H1 (cell line): ENCODE results near the gene UCN. TPM values are rescaled to one million over a fixed set of nuclear protein-coding genes. Genes with fewer than 3 reads are reported as not detected.

ENCODE experiments used
- CEBPB ChIP-seq: IDR thresholded peaks from 2 replicates; pipeline ENCODE4 v1.6.1; 2012; ENCODE audit warnings: low read depth, low read length
- CHD7 ChIP-seq: fragments of 300-600 bp; sonication (generic); IDR thresholded peaks from 2 replicates; pipeline ENCODE4 v1.7.1; 2012; ENCODE audit warnings: low read length, moderate library complexity, mild to moderate bottlenecking, inconsistent platforms; ENCODE audit not compliant: insufficient replicate concordance
- GTF2F1 ChIP-seq: IDR thresholded peaks from 2 replicates; pipeline ENCODE4 v1.6.1; 2012; ENCODE audit warnings: low read depth, low read length, improper control_type of control experiment, borderline replicate concordance
- RFX5 ChIP-seq: IDR thresholded peaks from 2 replicates; pipeline ENCODE4 v1.6.1; 2011; ENCODE audit warnings: low read depth, low read length, improper control_type of control experiment, borderline replicate concordance
- RNF2 ChIP-seq: fragments of 200-900, 300-1000 bp; sonication (generic); IDR thresholded peaks from 2 replicates; pipeline ENCODE4 v1.7.1; 2016; ENCODE audit warnings: borderline replicate concordance, low read depth, mild to moderate bottlenecking, antibody characterized with exemption, low read length; ENCODE audit not compliant: poor library complexity, severe bottlenecking; ENCODE audit errors: missing control alignments
- SAP30 ChIP-seq: fragments of 300-600 bp; sonication (generic); IDR thresholded peaks from 2 replicates; pipeline ENCODE4 v1.7.1; 2012; ENCODE audit warnings: low read length, moderate library complexity, mild to moderate bottlenecking, inconsistent platforms; ENCODE audit not compliant: insufficient read depth, insufficient replicate concordance
- SP2 ChIP-seq: IDR thresholded peaks from 2 replicates; pipeline ENCODE4 v1.6.1; 2012; ENCODE audit warnings: mild to moderate bottlenecking, low read length, inconsistent platforms
- TAF1 ChIP-seq: IDR thresholded peaks from 2 replicates; pipeline ENCODE4 v1.6.1; 2011; ENCODE audit warnings: mild to moderate bottlenecking, low read depth, low read length
- TEAD4 ChIP-seq: IDR thresholded peaks from 2 replicates; pipeline ENCODE4 v1.6.1; 2012; ENCODE audit warnings: low read depth, low read length, inconsistent platforms, mixed read lengths
- polyA plus RNA-seq, 7 experiments: library from polyadenylated mRNA; depleted of rRNA in 3 of 7; stranded (reverse) in 5 of 7; unstranded in 2 of 7; fragments of >200 nt in 5 of 7; fragments of 200-250 nt in 2 of 7; gene quantifications; 1 replicate in 5 of 7; 2 replicates in 1 of 7; 4 replicates in 1 of 7; pipeline versions ENCODE4 v1.2.1 to v1.2.3, GENCODE V29; 2011 to 2013; ENCODE audit warnings: missing spikeins in 2 of 7, mixed read lengths in 2 of 7
- total RNA-seq: library from RNA; stranded (reverse); fragmentation: NEBNext Ultra II Directional; extraction: Animal tissue kit (Norgen Biotek cat#: 25700); gene quantifications from 2 replicates; pipeline ENCODE4 v1.2.1, GENCODE V29; 2021

The UCN gene
- total and polyA plus RNA-seq, 2 of the 8 experiments (the other 6 are each of a cell fraction or from before 2014, with no cell fraction given): 0.35 TPM; not detected in 1

- TF ChIP-seq CEBPB: no peak
- TF ChIP-seq CHD7: no peak
- TF ChIP-seq TAF1: no peak
- no peak for TF ChIP-seq TEAD4
- TF ChIP-seq RFX5: no peak
- TF ChIP-seq SP2: no peak
- no peak for TF ChIP-seq RNF2
- no peak for TF ChIP-seq GTF2F1
- TF ChIP-seq SAP30: no peak
Observed at GRCh38 chr2:27265536-27265870, 42.7 kb downstream of the UCN start (continued).
